NCI-H1105 treated with DMSO at 0.1 percent for 48 hours (cell line): Measurements from ENCODE around the gene HNRNPCL1.
"Not testable (repeated sequence)": the region's sequence is repeated elsewhere in the genome, so short reads cannot be mapped to it uniquely, and the experiment has no call there.

ENCODE experiments used
- DNase-seq: peaks from one replicate; lab custom pipeline; 2025; lab: John Stamatoyannopoulos, UW

Gene HNRNPCL1

DNA sequence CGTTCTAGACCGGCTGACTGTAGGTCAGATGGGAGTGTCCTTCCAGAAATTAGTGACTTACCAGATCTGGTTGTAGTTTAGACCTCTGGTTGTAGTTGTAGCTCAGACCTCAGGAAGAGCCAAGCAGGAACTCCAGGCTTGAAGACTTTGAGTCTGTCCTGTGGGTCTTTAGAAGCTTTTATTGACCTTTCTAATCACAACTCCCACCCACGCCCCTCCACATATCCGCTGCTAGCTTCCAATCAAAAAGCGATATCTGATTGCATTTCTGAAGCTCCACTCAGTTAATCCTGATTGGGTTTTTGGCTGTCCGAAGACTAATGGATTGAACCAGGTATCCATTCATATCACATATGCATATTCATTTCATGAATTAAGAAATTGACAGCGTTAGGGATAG, at the start of gene HNRNPCL1:
Gene HNRNPCL1 (minus strand): TSS at position 101 of the 400 bp plus-strand sequence. CDS start 431 bp downstream, outside the sequence.
- DNase-seq, result not testable (repeated sequence)

DNA sequence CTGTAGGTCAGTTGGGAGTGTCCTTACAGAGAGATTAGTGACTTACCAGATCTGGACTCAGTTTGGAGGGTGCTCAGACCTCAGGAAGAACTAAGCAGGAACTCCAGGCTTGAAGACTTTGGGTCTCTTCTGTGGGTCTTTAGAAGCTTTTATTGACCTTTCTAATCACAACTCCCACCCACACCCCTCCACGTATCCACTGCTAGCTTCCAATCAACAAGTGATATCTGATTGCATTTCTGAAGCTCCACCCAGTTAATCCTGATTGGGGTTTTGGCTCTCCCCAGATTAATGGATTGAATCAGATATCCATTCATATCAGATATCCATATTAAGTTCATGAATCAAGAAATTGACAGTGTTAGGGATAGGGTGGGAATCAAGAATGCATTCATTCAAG, 49.6 kb upstream of the HNRNPCL1 start, which contains the start of gene PRAMEF10:
Gene PRAMEF10 (minus strand): TSS at position 101 of the 400 bp plus-strand sequence. CDS start 2,423 bp downstream, outside the sequence.
- DNase-seq, result not testable (repeated sequence)

DNA sequence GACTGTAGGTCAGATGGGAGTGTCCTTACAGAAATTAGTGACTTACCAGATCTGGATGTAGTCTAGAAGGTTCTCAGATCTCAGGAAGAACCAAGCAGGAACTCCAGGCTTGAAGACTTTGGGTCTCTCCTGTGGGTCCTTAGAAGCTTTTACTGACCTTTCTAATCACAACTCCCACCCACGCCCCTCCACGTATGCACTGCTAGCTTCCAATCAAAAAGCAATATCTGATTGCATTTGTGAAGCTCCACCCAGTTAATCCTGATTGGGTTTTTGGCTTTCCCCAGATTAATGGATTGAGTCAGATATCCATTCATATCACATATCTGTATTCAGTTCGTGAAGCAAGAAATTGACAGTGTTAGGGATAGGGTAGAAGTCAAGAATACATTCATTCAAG, 37.6 kb upstream of the HNRNPCL1 start, which contains the start of gene PRAMEF4:
Gene PRAMEF4 (minus strand): TSS at position 101 of the 400 bp plus-strand sequence. CDS start 2,807 bp downstream, outside the sequence.
- DNase-seq, result not testable (repeated sequence)

DNA sequence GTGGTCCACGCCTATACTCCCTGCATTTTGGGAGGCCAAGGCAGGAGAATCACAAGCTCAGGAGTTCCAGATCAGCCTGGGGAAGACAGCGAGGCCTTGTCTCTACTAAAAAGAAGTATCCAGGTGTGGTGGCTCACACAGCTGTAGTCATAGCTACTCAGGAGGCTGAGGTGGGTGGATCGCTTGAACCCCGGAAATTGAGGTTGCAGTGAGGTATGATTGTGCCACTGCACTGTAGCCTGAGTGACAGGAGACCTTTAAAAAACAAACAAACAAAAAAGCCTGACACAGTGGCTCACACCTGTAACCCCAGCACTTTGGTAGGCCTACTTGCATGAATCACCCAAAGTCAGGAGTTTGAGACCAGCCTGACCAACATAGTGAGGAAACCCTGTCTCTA, 29.9 kb upstream of the HNRNPCL1 start:
- DNase-seq, result not testable (repeated sequence)

DNA sequence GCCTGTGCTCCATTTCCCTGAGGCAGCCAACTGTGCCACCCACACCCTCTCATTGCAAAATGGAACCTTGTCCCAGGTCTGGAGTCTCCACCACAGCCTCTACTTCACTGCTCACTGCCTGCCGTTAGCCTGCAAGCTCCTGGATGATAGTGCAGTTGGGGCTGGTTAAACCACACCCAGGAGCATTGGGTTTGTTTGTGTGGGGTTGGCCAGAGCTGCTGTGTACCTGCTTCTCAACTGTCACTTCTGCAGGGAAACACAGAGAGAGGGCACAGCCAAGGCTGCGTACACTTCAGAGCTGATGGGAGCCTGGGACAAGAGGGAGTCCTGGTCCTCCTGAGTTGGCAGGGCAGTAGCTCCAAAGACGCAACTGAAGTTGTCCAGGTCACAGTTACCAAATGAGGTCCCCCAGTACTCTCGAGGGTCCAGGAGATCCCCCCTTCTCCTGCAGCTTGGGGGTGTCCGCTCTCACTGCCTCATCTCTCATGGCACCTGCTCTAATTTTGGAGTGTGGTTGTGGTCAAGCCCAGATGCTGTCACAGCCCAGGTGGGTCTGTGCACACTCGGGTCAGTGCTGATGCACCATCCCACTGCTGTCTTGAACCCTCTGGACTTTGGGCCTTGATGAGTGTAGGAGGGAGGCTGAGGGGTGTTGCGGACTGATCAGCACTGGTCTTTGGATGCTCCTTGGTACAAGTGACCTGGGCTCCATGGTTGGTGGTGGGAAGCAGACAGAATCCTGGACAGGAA, 14.8 kb upstream of the HNRNPCL1 start:
- not testable (repeated sequence) for DNase-seq

DNA sequence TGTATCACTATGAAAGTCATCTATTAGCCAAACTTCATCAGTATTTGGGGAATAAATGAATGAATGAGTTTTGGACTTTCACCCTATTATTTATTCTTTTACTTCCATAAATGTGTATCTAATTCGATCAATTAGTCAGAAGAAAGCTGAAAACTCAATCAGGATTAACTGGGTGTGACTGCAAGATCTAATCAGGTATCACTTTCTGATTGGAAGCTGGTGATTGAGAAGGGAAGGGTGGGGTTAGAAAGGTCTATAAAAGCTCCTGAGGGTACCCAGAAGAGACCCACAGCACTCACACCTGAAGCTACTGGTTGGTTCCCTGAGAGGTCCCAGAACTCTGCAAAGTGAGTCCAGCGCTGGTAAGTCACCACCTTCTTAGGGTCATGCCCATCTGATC, 8.3 kb upstream of the HNRNPCL1 start, which contains the start of gene PRAMEF2:
Gene PRAMEF2 (plus strand): TSS at position 301 of the 400 bp plus-strand sequence. CDS start 1,924 bp downstream, outside the sequence.
- not testable (repeated sequence) for DNase-seq

DNA sequence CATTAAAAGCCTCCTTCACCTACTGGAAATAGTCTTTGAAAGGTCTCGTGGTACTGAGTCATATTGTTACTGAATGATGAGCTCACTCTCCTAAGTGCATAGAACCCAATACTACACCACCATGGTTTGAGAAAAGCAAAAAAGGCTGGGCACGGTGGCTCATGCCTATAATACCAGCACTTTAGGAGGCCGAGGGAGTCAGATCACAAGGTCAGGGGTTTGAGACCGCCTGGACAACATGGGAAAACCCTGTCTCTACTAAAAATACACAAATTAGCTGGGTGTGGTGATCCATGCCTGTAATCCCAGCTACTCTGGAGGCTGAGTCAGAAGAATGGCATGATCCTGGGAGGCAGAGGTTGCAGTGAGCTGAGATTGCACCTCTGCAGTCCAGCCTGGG, 3.3 kb upstream of the HNRNPCL1 start:
- DNase-seq, result no peak

DNA sequence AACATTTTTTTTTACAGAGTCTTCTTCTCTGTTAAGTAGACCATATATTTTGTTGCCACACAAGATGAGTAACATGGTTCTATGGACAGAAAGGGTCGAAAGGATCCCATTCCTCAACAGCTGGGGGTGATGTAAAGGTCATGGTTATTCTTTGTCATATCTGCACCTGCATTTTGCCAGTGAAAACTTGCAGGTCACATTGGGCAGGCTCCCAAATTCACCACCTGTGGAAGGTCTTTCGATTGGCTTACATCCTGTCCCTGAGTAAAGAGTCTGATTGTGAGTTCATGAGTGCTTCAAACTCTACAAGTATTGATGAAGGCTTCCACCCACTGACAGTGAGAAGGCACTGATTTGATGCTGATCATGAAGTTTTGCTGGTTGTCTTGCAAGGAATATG, 15.3 kb downstream of the HNRNPCL1 start:
- DNase-seq, result not testable (repeated sequence)

DNA sequence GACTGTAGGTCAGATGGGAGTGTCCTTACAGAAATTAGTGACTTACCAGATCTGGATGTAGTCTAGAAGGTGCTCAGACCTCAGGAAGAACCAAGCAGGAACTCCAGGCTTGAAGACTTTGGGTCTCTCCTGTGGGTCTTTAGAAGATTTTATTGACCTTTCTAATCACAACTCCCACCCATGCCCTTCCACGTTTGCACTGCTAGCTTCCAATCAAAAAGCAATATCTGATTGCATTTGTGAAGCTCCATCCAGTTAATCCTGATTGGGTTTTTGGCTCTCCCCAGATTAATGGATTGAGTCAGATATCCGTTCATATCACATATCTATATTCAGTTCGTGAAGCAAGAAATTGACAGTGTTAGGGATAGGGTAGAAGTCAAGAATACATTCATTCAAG, 17.2 kb downstream of the HNRNPCL1 start, which contains the start of gene PRAMEF11:
Gene PRAMEF11 (minus strand): TSS at position 101 of the 400 bp plus-strand sequence. CDS start 2,621 bp downstream, outside the sequence.
- DNase-seq, result not testable (repeated sequence)

DNA sequence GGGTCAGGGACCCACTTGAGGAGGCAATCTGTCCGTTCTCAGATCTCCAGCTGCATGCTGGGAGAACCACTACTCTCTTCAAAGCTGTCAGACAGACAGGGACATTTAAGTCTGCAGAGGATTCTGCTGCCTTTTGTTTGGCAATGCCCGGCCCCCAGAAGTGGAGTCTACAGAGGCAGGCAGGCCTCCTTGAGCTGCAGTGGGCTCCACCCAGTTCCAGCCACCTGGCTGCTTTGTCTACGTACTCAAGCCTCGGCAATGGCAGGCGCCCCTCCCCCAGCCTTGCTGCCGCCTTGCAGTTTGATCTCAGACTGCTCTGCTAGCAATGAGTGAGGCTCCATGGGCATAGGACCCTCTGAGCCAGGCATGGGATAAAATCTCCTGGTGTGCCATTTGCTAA, 29.5 kb downstream of the HNRNPCL1 start:
- not testable (repeated sequence) for DNase-seq

DNA sequence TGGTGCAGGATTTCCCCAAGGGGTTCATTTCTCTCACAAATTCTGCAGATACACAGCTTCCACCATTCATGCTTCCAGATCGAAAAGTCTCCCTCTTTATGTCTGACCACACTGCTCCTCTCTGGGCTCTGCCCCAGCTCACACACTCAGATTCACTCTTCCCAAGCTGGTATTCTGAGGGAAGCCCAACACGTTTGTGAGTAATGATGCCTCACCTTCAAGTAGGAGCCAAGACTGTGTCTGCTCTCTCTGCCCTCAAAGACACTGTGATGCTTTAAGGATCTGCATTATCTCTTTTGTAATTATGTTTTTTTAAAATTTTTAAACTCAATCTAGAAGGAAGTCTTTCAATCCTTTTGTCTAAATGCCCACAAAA, 37.1 kb downstream of the HNRNPCL1 start:
- DNase-seq, result no peak

DNA sequence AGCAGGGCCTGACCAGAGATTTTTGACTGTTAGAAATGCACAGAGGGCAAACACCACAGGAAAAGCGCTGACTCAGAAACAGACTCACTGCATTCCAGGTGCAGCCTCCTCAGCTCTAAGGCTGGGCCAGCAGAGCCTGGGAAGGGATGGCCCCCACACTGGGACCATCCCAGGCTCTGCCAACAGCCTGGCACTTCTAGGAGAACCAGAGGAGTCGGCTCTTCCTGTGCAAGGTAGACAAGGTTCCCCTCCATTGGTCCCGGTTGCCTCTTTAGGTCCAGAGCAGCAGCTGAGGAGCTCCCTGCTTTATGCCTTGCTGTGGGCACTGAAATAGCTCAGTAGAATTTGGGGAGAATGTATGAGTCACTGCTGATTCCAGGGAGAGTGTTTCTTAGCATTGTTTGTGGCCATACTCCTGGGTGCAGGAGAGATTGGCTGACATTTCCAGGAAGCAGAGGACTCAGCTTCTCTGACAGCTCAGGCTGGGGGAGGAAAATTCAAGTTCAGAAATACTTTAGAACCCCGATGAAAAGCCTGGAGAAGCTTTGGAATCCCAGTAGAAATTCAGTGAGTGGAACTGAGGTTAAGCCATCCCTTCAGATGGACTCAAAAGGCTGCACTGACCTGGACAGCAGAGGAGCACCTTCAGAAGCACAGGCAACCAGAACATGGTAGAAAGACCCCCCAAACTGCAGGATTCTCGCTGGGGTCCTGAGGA, 37.7 kb downstream of the HNRNPCL1 start:
- no peak for DNase-seq

DNA sequence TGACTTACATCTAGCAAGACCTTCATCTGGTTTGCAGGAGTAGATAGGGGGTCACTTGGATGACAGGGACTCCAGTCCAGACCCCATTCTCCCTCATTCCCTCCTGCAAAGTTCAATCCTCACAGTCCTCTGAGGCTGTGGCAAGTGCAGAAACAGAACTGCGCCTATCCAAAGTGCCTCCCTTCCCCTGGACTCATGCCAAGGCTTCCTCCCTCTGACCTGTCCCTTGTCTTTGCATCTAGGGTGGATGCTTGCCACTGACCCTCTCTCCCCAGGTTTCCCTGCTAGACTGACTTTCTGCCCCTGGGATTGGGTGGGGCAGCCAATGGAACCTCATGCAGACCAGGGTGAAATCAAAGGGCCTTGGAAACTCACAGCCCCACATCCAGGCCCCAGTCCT, 38.6 kb downstream of the HNRNPCL1 start:
- no peak for DNase-seq

DNA sequence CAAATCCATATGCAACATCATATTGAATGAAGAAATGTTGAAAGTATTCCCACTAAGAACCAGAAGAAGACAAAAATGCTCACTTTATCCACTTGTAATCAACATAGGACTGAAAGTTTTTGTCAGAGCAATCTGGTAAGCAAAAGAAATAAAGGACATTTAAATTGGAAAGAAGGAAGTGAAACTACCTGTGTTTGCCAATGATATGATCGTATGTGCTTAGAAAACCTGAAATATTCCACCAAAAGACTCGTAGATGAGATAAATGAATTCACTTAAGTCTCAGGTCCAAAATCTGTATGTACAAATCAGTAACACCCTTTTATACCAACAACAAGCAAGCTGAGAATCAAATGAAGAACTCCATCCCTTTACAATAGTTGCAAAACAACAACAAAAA, 48.8 kb downstream of the HNRNPCL1 start:
- no peak for DNase-seq

DNA sequence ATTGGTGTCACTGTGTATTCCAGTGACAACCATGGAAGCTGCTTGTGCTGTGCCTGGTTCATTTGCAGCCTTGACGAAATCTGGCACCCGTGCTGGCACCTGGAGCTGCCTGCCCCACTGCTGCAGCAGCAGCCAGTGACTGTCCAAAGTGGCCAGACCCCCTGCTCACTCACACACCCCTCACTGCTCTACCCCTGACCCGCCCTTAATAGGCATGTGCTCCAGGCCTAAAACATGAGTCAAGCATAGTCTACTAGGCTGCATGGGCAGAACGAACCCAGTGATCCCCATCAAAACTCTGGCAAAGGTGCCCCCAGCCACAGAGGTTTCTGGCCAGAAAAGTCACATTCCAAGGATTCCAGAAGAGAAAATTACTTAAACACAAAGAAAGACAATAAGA, 49.6 kb downstream of the HNRNPCL1 start:
- no peak for DNase-seq
